Activated CD4-positive, alpha-beta memory T cell treated with anti-CD3 and anti-CD28 coated beads, Interleukin-2, amount 10 ng/mL, durations not matched to agents 7 days and 5 days (primary cell): ENCODE data around the gene IL36A. TPM values are rescaled to one million over a fixed set of nuclear protein-coding genes. Genes with fewer than 3 reads are reported as not detected.

Source experiments
- CTCF ChIA-PET: fragments of 350-600 bp; sonication (Branson Sonifier 250); formaldehyde crosslinking; loops from one replicate; lab custom pipeline; 2021; ENCODE audit warnings: antibody characterized with exemption, inconsistent platforms; lab: Charles Lee
- POLR2A ChIA-PET: fragments of 350-600 bp; sonication (Branson Sonifier 250); formaldehyde crosslinking; loops from one replicate; lab custom pipeline; 2021; ENCODE audit warnings: antibody characterized with exemption; lab: Charles Lee
- DNase-seq: peaks from one replicate; pipeline ENCODE4 v3.0.0-alpha.2; 2020
- H3K27ac Mint-ChIP-seq: one replicate; pipeline ENCODE4 v1.8.0; 2021; ENCODE audit warnings: mild to moderate bottlenecking, mixed read lengths
- H3K27me3 Mint-ChIP-seq: one replicate; pipeline ENCODE4 v1.8.0; 2021; ENCODE audit warnings: mixed read lengths
- H3K36me3 Mint-ChIP-seq: one replicate; pipeline ENCODE4 v1.8.0; 2021; ENCODE audit warnings: low read depth, mixed read lengths
- H3K4me1 Mint-ChIP-seq: one replicate; pipeline ENCODE4 v1.8.0; 2021; ENCODE audit warnings: mixed read lengths
- H3K4me3 Mint-ChIP-seq: one replicate; pipeline ENCODE4 v1.8.0; 2021; ENCODE audit warnings: mild to moderate bottlenecking, mixed read lengths
- H3K9me3 Mint-ChIP-seq: one replicate; pipeline ENCODE4 v1.8.0; 2021; ENCODE audit warnings: mixed read lengths
- total RNA-seq, 2 experiments: library from RNA; stranded (reverse); gene quantifications; one replicate each; pipeline ENCODE4 v1.2.3, GENCODE V29; 2021

IL36A gene
- total RNA-seq, 2 experiments from 2014 or later, result not detected

DNA sequence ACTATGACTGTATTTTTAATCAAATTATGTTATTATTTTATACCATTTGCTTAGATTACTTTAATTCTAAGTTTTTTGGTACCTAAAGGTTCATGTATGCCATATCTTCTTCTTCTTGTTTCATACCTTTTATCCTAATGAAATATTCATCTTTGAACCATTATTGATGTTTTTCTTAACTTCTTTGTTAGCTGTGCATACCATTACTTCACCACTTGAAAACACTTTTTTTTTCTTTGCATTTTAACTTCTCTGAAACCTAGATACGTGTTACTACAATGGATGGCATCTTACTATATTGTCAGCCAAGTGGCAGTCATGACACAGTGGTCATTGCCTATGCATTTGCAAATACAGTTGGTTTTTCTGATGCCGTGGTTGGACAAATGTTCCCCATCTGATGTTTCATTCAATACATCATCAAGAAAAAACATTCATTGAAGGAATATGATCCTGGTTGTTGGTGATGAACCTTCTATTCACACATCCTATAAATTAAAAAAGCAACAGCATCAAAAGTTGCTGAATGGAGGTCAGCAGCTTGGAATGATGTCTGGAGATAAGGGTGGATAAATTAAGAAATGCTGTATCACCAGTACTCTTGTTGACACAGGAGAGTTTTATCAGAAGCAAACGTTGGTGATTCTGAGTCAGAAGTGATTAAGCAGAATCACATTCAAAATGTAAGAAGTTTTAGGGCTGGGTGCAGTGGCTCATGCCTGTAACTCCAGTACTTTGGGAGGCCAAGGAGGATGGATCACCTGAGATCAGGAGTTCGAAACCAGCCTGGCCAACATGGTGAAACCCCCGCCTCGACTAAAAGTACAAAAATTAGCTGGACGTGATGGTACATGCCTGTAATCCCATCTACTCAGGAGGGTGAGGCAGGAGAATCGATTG, 7.4 kb downstream of the IL36A start:
- no peak for DNase-seq
- no peaks in the 10 kb centered on the region for H3K36me3 Mint-ChIP-seq
- no peak overlapping the region for H3K4me3 Mint-ChIP-seq
- H3K27me3 Mint-ChIP-seq, result peaks cover 18% of the 10 kb centered on the region
- no peak overlapping the region for H3K27ac Mint-ChIP-seq
- ChIA-PET POLR2A (no interaction called here), CTCF (no interaction called here)
- no peaks in the 10 kb centered on the region for H3K4me1 Mint-ChIP-seq
- H3K9me3 Mint-ChIP-seq, result no peaks in the 10 kb centered on the region

DNA sequence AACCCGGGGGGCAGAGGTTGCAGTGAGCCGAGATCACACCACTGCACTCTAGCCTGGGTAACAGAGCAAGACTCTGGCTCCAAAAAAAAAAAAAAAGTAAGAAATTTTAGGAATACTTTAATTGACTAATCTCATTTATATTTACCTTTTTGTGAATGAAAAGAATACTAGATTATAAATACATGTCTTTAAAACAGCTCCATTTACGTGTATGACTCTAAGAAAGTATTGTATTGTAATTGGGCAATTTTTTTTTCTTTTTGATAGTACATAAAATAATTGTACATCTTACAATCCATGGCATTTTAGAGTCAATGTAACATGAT, 8.0 kb downstream of the IL36A start:
- Mint-ChIP-seq H3K36me3 (no peaks in the 10 kb centered on the region), H3K4me1 (no peaks in the 10 kb centered on the region), H3K9me3 (peaks cover under 1% of the 10 kb centered on the region), H3K27me3 (peaks cover 23% of the 10 kb centered on the region), H3K27ac (no peak overlapping the region), H3K4me3 (no peak overlapping the region)
- DNase-seq, result no peak
- ChIA-PET CTCF (no interaction called here), POLR2A (no interaction called here)

- Mint-ChIP-seq H3K4me3 (no peak overlapping the region), H3K4me1 (no peaks in the 10 kb centered on the region), H3K9me3 (peaks cover 6% of the 10 kb centered on the region), H3K27ac (no peak overlapping the region), H3K36me3 (no peaks in the 10 kb centered on the region), H3K27me3 (peaks cover 30% of the 10 kb centered on the region)
- ChIA-PET POLR2A (no interaction called here), CTCF (no interaction called here)
- no peak for DNase-seq
Measured at GRCh38 chr2:113014067-113014466, 8.8 kb downstream of the IL36A start.

- no peak for DNase-seq
- ChIA-PET CTCF (no interaction called here), POLR2A (no interaction called here)
- Mint-ChIP-seq H3K9me3 (peaks cover 6% of the 10 kb centered on the region), H3K4me3 (no peak overlapping the region), H3K36me3 (no peaks in the 10 kb centered on the region), H3K27ac (no peak overlapping the region), H3K4me1 (no peaks in the 10 kb centered on the region), H3K27me3 (peaks cover 36% of the 10 kb centered on the region)
Measured at GRCh38 chr2:113015042-113015441, 9.8 kb downstream of the IL36A start.

- ChIA-PET CTCF (no interaction called here), POLR2A (no interaction called here)
- H3K4me1 Mint-ChIP-seq, result no peaks in the 10 kb centered on the region
- no peak overlapping the region for H3K27ac Mint-ChIP-seq
- DNase-seq, result no peak
- H3K4me3 Mint-ChIP-seq, result no peak overlapping the region
- peaks cover 6% of the 10 kb centered on the region for H3K9me3 Mint-ChIP-seq
- H3K27me3 Mint-ChIP-seq, result peaks cover 36% of the 10 kb centered on the region
- no peaks in the 10 kb centered on the region for H3K36me3 Mint-ChIP-seq
Measured at GRCh38 chr2:113015655-113016054, 10.4 kb downstream of the IL36A start.

DNA sequence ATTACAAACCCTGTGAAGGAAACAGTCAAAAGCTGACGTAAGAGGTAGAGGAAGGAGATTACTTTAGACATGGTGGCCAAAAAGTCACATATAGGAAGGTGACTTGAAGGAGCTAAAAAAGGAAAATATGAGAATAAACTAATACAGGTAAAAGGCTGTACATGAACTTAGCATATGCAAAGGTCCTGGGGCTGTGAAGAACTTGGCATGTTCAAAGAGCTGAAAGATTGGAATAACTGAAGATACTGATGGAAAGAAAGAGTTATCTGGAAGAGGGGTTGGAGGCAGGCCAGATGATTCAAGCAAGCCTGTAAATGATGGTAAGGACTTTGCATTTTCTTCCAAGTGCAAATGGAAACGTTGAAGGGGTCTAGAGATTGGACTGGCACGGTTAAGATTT, 13.2 kb downstream of the IL36A start:
- H3K36me3 Mint-ChIP-seq, result no peaks in the 10 kb centered on the region
- ChIA-PET CTCF (no interaction called here), POLR2A (no interaction called here)
- H3K4me3 Mint-ChIP-seq, result no peak overlapping the region
- peaks cover 42% of the 10 kb centered on the region for H3K27me3 Mint-ChIP-seq
- H3K9me3 Mint-ChIP-seq, result peaks cover 6% of the 10 kb centered on the region
- DNase-seq, result no peak
- no peak overlapping the region for H3K27ac Mint-ChIP-seq
- no peaks in the 10 kb centered on the region for H3K4me1 Mint-ChIP-seq

DNA sequence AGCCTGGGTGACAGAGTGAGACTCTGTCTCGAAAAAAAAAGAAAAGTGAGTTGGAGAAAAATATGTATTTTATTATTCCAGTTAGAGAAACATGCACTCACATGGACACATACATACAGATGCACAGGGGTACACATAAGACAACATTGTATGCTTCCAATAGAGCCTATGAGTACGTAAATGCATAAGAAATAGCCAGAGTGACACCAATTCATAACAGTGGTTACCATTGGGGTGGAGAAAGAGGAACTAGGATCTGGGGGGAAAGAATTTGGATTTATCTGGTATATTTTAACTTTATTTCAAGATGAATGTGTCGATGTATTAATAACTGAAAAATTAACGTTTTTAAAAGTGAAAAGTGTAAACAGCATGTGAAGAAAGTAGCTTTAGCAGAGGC, 16.1 kb downstream of the IL36A start:
- no peaks in the 10 kb centered on the region for H3K4me1 Mint-ChIP-seq
- H3K27me3 Mint-ChIP-seq, result peaks cover 46% of the 10 kb centered on the region
- DNase-seq, result no peak
- H3K27ac Mint-ChIP-seq, result no peak overlapping the region
- no peaks in the 10 kb centered on the region for H3K36me3 Mint-ChIP-seq
- peaks cover 6% of the 10 kb centered on the region for H3K9me3 Mint-ChIP-seq
- POLR2A ChIA-PET, result no interaction called here
- CTCF ChIA-PET, result no interaction called here
- no peak overlapping the region for H3K4me3 Mint-ChIP-seq

GRCh38 chr2:113024764-113025163, 19.5 kb downstream of the IL36A start:
- H3K36me3 Mint-ChIP-seq, result no peaks in the 10 kb centered on the region
- H3K4me3 Mint-ChIP-seq, result no peak overlapping the region
- ChIA-PET CTCF (no interaction called here), POLR2A (no interaction called here)
- no peaks in the 10 kb centered on the region for H3K9me3 Mint-ChIP-seq
- peaks cover 48% of the 10 kb centered on the region for H3K27me3 Mint-ChIP-seq
- no peaks in the 10 kb centered on the region for H3K4me1 Mint-ChIP-seq
- H3K27ac Mint-ChIP-seq, result no peak overlapping the region
- no peak for DNase-seq

DNA sequence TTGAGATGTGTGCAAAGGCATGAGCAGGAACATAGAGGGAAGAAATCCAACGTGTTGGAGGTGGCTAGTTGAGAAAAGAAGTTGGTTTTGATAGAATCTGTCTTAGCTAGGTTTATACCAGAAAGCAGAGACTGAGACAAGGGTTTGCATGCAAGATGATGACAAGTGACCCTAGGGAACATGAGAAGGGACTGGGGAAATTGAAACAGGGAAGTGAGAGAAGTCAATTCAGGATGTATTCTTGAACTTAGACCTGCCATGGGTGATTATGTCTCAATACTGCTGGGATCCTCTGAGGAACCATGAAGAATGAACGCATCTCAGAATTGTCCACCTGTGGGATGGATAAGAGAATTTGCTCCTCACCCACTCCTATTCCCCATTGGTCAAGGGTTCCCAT, 20.5 kb downstream of the IL36A start:
- CTCF ChIA-PET, result no interaction called here
- no peak for DNase-seq
- Mint-ChIP-seq H3K4me3 (no peak overlapping the region), H3K27me3 (peaks cover 50% of the 10 kb centered on the region), H3K4me1 (no peaks in the 10 kb centered on the region), H3K36me3 (no peaks in the 10 kb centered on the region), H3K9me3 (no peaks in the 10 kb centered on the region), H3K27ac (no peak overlapping the region)
- POLR2A ChIA-PET, result no interaction called here

GRCh38 chr2:113027691-113028090, 22.4 kb downstream of the IL36A start:
- H3K4me3 Mint-ChIP-seq, result no peak overlapping the region
- H3K27me3 Mint-ChIP-seq, result peaks cover 43% of the 10 kb centered on the region
- ChIA-PET CTCF (no interaction called here), POLR2A (no interaction called here)
- H3K36me3 Mint-ChIP-seq, result no peaks in the 10 kb centered on the region
- no peak overlapping the region for H3K27ac Mint-ChIP-seq
- no peak for DNase-seq
- H3K4me1 Mint-ChIP-seq, result no peaks in the 10 kb centered on the region
- no peaks in the 10 kb centered on the region for H3K9me3 Mint-ChIP-seq

- CTCF ChIA-PET, result no interaction called here
- Mint-ChIP-seq H3K27ac (no peak overlapping the region), H3K27me3 (peaks cover 41% of the 10 kb centered on the region), H3K9me3 (no peaks in the 10 kb centered on the region), H3K36me3 (no peaks in the 10 kb centered on the region), H3K4me1 (no peaks in the 10 kb centered on the region), H3K4me3 (no peak overlapping the region)
- POLR2A ChIA-PET, result no interaction called here
- no peak for DNase-seq
Measured at GRCh38 chr2:113028112-113028511, 22.9 kb downstream of the IL36A start.

- ChIA-PET POLR2A (no interaction called here), CTCF (no interaction called here)
- no peaks in the 10 kb centered on the region for H3K4me1 Mint-ChIP-seq
- no peak for DNase-seq
- peaks cover 22% of the 10 kb centered on the region for H3K27me3 Mint-ChIP-seq
- H3K4me3 Mint-ChIP-seq, result no peak overlapping the region
- H3K9me3 Mint-ChIP-seq, result no peaks in the 10 kb centered on the region
- no peak overlapping the region for H3K27ac Mint-ChIP-seq
- H3K36me3 Mint-ChIP-seq, result no peaks in the 10 kb centered on the region
Measured at GRCh38 chr2:113032737-113033136, 27.5 kb downstream of the IL36A start.

- Mint-ChIP-seq H3K36me3 (no peaks in the 10 kb centered on the region), H3K27me3 (peaks cover 18% of the 10 kb centered on the region), H3K9me3 (no peaks in the 10 kb centered on the region), H3K27ac (no peak overlapping the region), H3K4me3 (no peak overlapping the region), H3K4me1 (no peaks in the 10 kb centered on the region)
- POLR2A ChIA-PET, result no interaction called here
- no peak for DNase-seq
- CTCF ChIA-PET, result no interaction called here
Measured at GRCh38 chr2:113034016-113034415, 28.8 kb downstream of the IL36A start.

DNA sequence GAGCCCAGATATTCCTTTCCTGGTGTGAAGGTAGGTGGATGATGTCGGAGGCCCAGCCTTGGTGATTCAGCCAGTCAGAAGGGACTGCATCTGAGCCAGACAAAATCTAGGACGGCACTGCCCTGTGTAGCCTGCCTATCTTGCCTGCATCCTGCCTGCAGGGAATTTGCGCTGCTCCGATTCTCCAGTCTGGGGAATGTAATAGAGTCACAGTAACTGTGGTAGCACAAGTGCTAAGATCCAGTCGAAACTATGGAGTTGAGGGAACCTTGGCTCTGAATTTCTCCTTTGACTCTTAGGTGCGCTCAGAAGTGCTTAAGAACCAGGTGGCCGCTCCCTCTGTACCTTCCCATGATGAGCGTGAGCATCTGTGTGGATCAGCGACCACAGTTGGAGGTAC, 31.5 kb downstream of the IL36A start:
- no peaks in the 10 kb centered on the region for H3K9me3 Mint-ChIP-seq
- no peak overlapping the region for H3K27ac Mint-ChIP-seq
- DNase-seq, result no peak
- H3K27me3 Mint-ChIP-seq, result peaks cover 12% of the 10 kb centered on the region
- POLR2A ChIA-PET, result no interaction called here
- CTCF ChIA-PET, result no interaction called here
- no peaks in the 10 kb centered on the region for H3K4me1 Mint-ChIP-seq
- no peak overlapping the region for H3K4me3 Mint-ChIP-seq
- H3K36me3 Mint-ChIP-seq, result no peaks in the 10 kb centered on the region
